Activated gamma-delta T cell (primary cell): Measurements from ENCODE around the gene GTPBP4.
"Not testable (repeated sequence)": the region's sequence is repeated elsewhere in the genome, so short reads cannot be mapped to it uniquely, and the experiment has no call there.

Source experiments
- DNase-seq: peaks from one replicate; lab custom pipeline; 2025; lab: John Stamatoyannopoulos, UW

Gene GTPBP4

DNA sequence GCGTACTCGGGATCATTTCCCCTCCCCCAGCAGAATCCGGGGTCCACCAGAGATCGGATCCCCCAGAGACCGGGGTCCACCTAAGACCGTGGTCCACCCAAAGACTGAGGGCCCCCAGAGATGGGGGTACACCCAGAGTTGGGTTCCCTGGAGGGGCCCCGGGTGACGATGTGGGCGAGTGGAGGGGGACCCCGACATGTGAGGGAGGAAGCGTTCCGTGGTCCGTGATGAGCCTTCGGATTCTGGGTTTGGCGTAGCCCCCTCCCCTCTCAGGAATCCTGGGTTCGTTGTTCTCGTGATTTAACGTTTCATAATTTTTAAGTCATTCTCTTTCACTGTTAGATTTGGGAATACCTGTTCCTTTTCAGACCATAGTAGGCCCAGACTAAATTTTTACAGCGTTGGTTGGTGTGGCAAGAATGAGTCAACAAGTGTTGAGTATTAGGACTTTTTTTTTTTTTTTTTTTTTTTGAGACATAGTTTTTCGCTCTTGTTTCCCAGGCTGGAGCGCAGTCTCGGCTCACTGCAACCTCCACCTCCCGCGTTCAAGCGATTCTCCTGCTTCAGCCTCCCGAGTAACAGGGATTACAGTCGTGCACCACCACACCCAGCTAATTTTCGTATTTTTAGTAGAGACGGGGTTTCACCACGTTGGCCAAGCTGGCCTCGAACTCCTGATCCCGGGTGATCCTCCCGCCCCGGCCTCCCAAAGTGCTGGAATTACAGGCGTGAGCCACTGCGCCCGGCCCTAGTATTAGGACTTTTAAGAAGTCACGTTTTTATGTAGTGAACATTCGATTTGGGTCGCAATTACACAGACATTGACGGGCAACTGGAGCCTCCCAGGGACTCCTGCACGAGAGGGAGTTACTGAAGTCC lies 672 bp downstream of the GTPBP4 start:
- no peak for DNase-seq

DNA sequence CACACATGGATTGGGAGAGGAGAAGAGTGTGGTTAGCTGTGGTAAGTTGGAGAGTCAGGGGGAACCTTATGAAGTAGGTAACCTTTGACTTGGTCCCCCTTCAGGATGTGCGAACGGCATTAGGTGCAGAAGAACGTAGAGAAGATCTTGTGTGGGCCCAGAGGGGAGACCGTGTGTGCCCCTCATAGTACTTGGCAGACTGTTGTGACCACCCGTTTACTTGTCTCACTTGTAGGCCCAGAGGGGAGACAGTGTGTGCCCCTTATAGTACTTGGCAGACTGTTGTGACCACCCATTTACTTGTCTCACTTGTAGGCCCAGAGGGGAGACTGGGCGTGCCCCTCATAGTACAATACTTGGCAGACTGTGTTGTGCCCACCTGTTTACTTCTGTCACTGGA lies 2.6 kb downstream of the GTPBP4 start:
- DNase-seq, result no peak

DNA sequence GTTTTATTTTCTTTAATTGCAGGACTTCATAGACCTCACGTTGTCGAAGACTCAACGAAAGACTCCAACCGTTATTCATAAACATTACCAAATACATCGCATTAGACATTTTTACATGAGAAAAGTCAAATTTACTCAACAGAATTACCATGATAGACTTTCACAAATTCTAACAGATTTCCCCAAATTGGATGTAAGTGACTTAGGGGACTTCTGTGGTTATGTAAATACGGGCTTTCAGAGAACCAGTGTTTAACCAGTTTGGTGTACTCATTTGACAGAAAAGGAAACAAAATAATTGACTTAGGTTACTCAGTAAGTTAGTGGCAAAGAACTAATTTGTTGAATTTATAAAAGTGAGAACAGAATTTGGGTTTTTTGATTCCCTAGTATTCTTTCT lies 4.2 kb downstream of the GTPBP4 start:
- no peak for DNase-seq

DNA sequence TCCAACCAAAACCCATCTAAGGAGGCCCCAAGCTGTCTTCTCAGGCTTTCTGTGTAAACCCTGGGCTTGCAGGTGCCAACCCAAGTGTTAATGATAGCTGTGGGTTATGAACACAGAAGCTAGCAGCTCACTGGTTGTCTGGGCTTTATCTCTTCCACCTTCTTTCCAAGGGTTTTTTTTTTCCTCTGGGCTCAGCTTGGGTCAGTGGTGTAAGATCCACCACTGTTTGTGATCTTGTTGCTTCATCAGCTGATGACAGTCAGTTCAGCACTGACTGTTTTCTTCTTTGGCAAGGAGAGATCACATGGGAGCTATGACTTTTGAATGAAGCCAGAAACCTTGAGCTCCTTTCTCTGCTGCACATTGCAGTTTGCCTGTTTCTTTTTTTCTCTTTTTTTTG lies 4.6 kb downstream of the GTPBP4 start:
- DNase-seq, result no peak

DNA sequence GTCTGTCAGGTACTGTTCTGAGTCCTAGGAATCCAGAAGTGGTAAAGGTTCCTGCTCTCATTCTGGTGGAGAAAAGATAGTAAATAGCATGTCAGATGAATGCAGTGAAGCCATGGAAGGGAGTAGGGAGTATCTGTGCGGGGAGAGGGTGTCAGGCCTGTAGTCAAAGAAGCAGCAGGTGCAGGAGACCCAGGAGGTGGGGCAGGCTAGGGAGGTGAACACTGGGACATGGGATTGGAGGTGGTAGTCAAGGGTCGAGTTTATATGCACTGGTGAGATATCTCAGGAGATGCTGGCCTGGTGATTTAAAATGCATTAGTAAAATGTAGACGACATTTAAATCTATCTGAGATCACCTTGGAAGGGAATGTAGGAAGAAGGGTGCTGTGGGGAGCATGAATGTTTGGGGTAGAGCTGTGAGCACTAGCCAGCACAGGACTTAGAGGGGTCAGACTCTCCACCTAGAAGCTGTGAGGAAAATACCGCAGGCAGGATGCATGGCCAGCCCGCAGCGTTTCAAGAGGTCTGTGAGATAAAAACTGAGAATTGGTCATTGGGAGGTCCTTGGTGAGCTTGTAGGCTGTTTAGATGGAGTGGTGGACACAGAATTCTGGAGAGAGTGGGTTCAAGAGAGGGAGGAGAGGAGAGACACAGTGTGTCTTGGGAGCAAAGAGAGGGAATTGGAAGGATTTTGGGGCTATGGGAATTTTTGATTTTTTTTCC lies 6.8 kb downstream of the GTPBP4 start:
- no peak for DNase-seq

DNA sequence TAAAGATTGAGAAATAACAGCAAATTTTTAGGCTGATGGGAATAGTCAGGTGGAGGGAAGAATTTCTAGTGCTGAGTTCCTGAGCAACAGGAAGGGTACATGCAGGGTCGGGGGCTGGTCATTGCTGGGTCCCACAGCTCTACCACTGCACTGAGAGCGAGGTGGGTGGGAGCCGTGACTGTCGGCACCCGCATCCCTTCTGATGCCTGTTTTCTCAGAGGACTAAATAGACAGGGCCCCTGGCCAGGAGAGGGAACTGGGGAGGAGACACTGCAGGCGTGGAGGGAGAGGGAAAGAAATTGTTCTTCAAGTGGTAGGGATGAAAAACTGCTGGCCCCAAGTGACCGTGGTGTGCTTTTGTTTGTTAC lies 7.3 kb downstream of the GTPBP4 start:
- no peak for DNase-seq

DNA sequence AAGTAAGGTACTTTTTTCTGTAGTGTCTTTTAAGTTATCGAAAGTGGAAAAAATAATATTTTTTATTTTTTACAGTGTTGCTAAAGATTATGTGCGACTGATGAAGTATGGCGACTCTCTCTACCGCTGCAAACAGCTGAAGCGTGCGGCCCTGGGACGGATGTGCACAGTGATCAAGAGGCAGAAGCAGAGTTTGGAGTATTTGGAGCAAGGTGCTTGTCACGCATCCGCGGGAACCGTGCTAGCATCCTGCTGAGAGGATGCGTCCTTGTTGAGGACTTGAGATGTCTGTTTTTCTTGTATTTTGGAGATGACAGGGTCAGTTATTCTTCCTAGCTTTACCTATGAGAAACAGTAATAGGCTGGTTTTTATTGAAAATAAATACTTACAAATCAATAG lies 7.8 kb downstream of the GTPBP4 start:
- DNase-seq, result no peak

DNA sequence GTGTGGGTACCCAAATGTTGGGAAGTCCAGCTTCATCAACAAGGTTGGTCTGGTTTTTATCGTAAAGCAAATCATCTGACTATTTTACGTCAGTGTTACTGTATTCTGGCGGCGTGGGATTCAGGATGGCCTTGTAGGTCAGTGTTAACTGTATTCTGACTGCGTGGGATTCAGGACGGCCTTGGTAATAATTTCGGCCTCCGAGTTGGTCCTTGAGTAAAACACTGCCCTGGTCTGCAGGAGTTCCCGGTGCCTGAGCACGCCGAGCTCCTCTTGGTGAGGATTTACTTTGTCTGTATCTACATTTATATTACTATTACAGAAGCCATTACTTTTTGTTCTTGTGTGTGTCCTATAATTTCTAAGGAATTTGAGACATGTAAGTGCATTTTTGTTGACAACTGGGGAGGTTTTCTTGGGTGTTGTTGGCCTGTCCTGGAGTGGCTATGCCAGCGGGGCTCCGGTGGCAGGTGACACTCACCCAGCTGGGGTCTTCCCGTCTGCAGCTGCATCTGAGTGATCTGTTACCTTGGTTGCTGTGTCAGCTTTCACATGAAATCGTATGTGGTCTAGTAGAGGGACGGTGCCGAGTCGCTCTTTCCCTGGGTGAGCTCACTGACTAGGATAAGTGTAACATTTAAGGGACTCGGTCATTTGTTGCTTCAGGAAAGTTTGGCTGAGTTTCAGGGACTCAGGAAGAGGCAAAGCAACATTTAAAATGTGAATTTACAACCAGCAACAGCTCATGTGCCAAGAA lies 9.2 kb downstream of the GTPBP4 start:
- DNase-seq, result no peak

DNA sequence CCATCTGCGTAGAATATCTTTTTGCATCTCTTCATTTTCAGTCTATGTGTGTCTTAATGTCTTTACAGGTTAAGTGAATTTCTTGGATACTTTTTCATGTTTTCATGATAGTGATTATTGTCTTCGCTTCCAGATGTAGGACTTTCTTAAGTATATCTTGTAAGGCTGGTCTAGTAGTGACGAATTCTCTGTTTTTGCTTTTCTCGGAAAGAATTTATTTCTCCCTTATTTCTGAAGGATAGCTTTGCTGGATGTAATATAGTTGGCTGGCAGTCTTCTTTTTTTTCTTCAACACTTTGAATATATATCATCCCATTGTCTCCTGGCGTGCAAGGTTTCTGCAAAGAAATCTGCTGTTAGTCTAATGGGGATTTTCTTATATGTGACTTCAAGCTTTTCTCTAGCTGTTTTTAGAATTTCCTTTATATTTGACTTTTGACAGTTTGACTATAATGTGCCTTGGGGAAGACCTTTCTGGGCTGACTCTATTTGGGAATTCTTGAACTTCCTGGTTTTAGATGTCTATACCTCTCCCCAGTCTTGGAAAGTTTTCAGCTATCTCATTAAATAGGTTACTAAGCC lies 14.3 kb downstream of the GTPBP4 start:
- DNase-seq, result no peak

DNA sequence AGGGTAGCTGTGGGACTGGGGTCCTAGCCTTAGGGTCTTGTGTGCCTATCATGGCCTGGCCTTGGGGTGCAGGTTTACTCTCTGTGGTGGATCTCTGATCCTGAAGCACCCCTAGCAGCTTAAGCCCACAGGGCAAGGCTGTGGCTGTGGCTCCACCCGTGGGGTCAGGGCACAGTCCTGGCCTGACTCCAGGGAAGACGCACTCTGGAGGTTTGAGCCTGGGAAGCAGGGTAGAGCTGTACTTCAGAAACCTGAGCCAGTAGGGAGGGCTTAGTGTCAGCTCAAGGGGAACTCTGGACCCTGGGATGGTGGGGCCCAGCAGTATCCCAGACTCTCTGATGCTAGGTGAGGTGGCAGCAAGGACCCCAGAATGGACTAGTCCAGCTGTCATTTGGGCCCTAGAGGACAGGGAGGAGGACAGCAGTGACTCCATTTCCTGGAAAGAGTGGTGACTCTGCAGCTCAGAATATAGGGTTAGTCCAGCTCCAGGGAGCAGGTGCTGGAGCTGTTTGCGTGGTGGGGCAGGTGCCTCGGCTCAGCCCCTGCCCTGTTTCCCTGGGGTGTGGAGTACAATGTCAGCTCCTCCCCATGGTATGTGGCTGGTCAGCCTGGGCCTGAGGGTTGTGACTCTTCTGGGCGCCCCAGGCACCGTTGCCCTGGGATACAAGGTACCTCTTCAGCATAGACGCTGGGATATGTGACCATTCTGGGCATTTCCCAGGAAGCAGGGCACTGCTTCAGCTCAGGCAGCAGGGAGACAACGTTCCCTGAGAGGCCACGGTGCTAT lies 15.8 kb downstream of the GTPBP4 start:
- no peak for DNase-seq

DNA sequence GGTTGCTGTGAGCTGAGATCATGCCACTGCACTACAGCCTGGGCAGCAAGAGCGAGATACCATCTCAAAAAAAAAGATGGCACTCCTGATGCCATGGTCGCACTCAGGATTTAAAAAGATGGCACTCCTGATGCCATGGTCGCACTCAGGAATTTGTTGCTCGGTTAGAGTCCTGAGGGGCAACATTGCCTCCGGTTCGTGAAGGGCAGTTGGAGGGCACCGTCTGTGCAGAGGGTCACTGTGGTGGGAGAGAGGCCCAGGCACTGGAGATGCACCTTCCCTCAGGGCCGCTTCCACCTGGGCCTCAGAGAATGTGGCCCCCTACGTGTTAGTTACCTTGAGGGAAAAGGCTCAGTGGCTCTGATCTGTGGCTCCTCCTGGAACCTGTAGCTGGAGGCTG lies 18.3 kb downstream of the GTPBP4 start:
- DNase-seq, result no peak

DNA sequence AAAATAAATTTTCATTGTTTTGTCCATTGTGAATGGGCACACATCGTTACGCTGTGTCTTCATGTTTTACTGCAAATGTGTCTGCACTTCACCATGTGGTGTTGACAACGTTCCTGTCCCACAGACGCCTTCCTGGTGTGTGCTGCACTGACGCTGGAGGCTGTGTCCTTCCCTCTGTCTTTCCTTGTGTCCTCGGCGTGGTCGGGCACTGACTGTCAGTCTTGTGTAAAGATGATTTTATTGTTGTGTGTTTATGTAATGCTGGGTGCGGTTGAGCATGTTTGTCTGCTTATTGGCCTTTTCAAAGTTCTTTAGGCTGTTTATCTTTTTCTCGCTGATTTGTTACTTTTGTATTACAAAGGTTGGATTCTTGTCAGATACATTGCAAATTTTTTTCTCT lies 19.3 kb downstream of the GTPBP4 start:
- DNase-seq, result no peak

DNA sequence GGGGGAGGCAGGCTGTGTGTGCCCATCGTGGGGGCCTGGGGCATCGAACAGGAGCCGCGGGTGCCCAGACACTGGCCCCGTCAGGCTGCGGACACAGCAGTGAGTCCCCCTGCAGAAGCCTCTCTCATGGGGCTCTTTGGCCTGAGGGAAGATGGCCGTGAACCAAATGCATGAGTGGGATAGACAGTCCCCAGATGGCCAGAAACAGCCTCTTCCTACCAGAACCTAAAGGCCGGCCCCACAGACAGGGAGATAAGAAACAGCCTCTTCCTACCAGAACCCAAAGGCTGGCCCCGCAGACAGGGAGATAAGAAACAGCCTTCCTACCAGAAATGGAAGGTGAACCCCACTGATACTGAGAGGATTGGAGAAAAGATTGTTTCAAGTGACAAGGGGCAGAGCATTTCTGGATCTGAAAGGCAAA lies 20.8 kb downstream of the GTPBP4 start:
- no peak for DNase-seq

DNA sequence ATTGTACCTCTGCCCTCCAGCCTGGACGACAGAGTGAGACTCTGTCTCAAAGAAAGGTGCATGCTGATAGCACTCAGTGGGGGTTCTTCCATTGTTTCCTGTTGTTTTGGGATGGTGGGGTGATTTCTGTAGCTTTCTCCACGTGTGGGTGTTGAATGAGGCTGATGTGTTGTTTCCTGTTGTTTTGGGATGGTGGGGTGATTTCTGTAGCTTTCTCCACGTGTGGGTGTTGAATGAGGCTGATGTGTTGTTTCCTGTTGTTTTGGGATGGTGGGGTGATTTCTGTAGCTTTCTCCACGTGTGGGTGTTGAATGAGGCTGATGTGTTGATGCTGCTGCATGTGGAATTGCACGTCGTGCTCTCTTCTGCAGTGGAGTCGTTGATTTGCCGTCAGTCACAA lies 21.7 kb downstream of the GTPBP4 start:
- DNase-seq, result not testable (repeated sequence)

DNA sequence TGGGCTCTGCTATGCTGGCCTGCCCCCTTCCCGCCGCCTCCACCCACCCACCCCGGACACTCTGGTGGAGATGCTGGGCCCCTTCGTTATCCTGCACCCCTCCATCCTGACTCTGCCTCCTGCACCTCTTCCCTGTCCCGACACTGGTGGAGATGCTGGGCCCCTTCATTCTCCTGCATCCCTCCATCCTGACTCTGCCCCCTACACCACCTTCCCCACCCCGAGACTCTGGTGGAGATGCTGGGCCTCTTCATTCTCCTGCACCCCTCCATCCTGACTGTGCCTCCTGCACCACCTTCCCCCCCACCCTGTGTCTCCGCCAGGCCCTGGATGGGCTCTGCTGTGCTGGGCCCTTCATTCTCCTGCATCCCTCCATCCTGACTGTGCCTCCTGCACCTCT lies 22.5 kb downstream of the GTPBP4 start:
- DNase-seq, result no peak

DNA sequence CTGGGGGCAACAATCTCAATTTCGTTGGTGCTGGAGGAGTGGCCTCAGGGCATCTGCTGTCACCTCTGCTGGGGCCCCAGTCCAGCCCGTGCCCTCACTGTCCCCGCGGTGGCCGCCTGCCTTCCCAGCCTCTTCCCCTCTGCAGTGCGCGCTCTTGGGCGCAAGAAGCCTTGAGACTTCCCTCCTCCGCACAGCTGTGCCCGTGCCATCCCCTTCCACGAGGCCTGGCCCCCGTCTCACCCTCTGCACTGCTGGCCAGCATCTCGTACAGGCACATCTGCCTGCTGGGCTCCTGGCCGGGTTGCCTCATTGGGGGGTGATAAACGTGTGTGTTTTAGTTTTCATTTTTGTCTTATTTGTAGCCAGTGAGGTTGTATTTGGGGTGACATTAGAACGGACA lies 23.5 kb downstream of the GTPBP4 start:
- no peak for DNase-seq

DNA sequence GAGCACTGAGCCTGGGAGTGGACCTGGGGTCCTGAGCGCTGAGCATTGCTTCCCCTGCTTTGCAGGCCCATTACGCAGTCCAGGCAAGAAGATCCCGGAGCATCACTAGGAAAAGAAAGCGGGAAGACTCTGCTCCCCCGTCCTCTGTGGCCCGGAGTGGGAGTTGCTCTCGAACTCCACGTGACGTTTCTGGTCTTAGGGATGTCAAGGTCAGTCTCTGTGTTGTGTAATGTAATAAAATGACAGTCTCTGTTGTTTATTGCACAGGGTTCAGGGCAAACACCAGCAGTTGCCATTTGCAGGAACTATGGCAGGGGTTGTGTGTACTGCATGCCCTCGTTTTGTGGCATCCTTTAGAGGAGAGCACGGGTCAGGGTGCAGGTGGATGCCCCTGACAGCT lies 27.5 kb downstream of the GTPBP4 start:
- DNase-seq, result no peak

DNA sequence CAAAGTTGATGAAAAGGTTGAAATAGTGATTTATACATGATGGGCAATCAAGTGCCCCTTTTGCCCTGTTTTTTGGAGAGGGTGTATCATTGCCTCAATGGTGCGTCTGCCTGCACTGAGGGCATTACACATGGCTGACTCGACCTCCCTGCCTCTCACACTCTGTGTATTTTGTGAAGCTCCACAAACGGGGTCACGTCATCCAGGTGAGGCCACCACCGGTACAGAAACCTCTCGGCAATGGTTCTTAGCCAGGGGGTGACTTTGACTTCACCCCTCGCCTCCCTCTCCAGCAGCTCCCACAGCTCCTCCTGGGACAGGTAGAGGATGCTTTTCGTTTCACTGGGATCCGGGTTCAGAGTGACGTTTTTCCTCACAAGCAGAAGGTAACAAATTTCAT lies 31.1 kb downstream of the GTPBP4 start:
- no peak for DNase-seq

DNA sequence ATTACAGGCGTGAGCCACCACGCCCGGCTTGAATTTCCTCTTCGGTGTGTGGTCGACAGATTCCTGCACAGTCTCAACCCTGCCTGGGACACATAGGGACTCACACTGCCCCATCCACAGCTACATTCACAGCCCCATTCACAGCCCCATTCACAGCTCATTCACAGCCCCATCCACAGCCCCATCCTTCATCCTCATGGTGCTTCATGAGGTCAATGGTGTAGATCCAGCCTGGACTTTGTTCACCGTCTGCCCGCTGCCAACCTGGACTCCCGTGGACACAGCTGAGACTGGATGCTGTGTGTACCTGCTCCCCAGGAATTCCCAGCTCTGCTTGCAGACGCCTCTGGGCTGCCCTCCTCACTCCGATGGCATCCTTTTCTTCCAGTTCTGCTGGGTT lies 32.2 kb downstream of the GTPBP4 start:
- no peak for DNase-seq

DNA sequence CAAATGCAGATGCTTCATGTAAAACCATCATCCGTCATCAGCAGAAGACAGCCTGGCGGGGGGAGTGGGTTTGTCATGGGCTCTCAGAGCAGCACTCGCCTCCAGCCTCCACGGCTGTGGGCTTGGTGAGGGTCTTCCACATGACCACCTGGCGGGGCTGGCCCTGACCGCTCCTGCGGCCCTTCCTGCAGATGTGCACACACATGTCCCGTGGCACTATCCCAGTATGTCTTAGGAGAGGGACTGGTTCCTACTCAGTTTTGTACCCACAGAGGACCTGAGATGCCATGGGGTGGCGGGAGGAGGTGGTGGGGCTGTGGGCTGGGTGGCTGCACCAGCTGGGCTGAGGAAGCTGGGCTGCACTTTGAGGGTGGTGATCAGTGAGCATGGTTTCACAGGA lies 32.7 kb downstream of the GTPBP4 start:
- no peak for DNase-seq

DNA sequence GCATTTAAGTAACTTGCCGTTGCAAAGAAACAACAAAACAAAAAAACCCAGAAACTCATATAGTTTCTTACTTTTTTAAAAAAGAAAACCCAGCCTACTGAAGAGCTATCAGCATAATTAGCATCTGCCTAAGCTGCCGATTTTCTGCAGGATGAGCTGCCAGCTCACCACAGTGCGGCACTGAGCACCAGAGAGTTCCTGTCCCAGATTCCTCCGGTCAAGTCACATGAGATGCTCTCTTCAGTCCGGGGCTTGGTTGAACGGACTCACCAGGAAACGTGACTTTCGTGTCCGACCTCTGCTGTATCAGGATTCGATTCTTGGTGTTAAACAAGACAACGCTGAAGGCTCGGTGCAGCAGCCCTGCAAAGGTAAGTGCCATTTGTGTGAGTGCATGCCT lies 34.2 kb downstream of the GTPBP4 start:
- DNase-seq, result no peak

DNA sequence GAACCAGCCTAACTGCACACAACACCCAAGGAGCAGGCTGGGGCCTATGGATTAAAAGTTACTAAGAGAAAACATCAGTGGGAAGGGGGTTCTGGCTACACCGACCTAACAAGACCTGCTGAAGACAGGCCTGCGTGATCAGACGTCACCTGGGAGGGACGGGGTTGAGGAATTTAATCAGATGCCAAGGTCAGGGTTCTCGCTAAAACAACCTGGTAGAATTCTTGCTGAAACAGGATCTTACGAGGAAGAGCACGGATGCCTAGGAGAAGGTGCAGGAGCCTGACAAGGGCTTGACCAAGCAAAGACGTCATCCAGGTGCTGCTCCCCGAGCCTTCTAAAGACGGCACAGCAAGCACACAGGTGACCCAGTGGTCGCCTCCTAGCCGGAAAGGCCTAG lies 35.9 kb downstream of the GTPBP4 start:
- no peak for DNase-seq
